HepG2 (cell line): ENCODE results near the gene MCM3.

Experiments used
- KDM5B ChIP-seq: sonication (generic); formaldehyde crosslinking; IDR thresholded peaks from 2 replicates; pipeline ENCODE4 v1.4.0; 2020; ENCODE audit warnings: missing genetic modification reagents, mild to moderate bottlenecking, borderline replicate concordance
- MXD4 ChIP-seq: IDR thresholded peaks from 2 replicates; pipeline ENCODE4 v1.6.1; 2016; ENCODE audit warnings: mild to moderate bottlenecking, missing biosample characterization, missing genetic modification reagents
- PHF21A ChIP-seq: sonication (generic); formaldehyde crosslinking; IDR thresholded peaks from 2 replicates; pipeline ENCODE4 v1.5.0; 2020; ENCODE audit warnings: mild to moderate bottlenecking, missing genetic modification reagents
- ZNF770 ChIP-seq: sonication (generic); formaldehyde crosslinking; IDR thresholded peaks from 2 replicates; pipeline ENCODE4 v1.5.0; 2020; ENCODE audit warnings: mild to moderate bottlenecking, missing genetic modification reagents
- ZZZ3 ChIP-seq: sonication (generic); formaldehyde crosslinking; IDR thresholded peaks from 2 replicates; pipeline ENCODE4 v1.4.0; 2020; ENCODE audit warnings: missing genetic modification reagents, mild to moderate bottlenecking, borderline replicate concordance

DNA sequence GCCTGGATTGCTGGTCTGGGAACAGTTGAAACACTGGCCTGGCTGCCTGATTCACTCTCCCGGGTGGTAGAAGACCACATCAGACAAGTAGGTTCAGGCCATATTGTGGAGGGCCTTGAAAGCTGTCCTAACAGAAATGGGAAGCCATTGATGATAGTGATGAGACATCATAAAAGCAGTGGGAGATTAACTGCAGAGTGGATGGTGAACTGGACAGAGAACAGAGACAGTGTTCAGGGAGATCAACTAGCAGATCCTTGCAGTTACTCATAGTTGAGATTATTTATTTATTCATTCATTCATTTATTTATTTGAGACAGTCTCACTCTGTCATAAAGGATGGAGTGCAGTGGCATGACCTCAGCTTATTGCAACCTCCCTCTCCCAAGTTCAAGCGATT, 30.2 kb upstream of the MCM3 start:
- TF ChIP-seq ZNF770 (no peak), MXD4 (CRISPR knock-in tag) (no peak), ZZZ3 (no peak), KDM5B (CRISPR knock-in tag) (no peak), PHF21A (CRISPR knock-in tag) (no peak)
